H4 (cell line): ENCODE data around the gene CYP3A7. TPM values are rescaled to one million over a fixed set of nuclear protein-coding genes. Genes with fewer than 3 reads are reported as not detected.
"Not testable (repeated sequence)": the region's sequence is repeated elsewhere in the genome, so short reads cannot be mapped to it uniquely, and the experiment has no call there.

Experiments used
- DNase-seq: peaks from one replicate; pipeline ENCODE4 v3.0.0-alpha.2; 2015; ENCODE audit warnings: low spot score
- total RNA-seq: library from RNA; depleted of rRNA; stranded (reverse); fragments of >200 nt; shearing (Covaris generic); gene quantifications from 2 replicates; pipeline ENCODE4 v1.2.3, GENCODE V29; 2014; rRNA removed

Gene CYP3A7
- not detected in 2 replicates for total RNA-seq

GRCh38 chr7:99734987-99735386 is at the start of gene CYP3A7:
CYP3A7 (minus strand) TSS chr7:99735196; CDS start chr7:99735093, 103 bp downstream.
- DNase-seq = no peak

GRCh38 chr7:99784007-99784406 is 49.0 kb upstream of the CYP3A7 start, which contains the start of gene CYP3A4:
CYP3A4 (minus strand) TSS chr7:99784184; CDS start chr7:99784081, 103 bp downstream.
- DNase-seq = no peak

- DNase-seq = no peak
Observed at GRCh38 chr7:99782012-99782953, 47.3 kb upstream of the CYP3A7 start.

GRCh38 chr7:99780588-99780987 is 45.6 kb upstream of the CYP3A7 start:
- DNase-seq = no peak

GRCh38 chr7:99779949-99780348 is 45.0 kb upstream of the CYP3A7 start:
- no peak for DNase-seq

GRCh38 chr7:99778880-99779279 is 43.9 kb upstream of the CYP3A7 start:
- no peak for DNase-seq

GRCh38 chr7:99773395-99773794 is 38.4 kb upstream of the CYP3A7 start:
- DNase-seq = not testable (repeated sequence)

- DNase-seq = no peak
Observed at GRCh38 chr7:99772565-99772964, 37.6 kb upstream of the CYP3A7 start.

GRCh38 chr7:99769494-99769893 is 34.5 kb upstream of the CYP3A7 start:
- not testable (repeated sequence) for DNase-seq

- DNase-seq = no peak
Observed at GRCh38 chr7:99768471-99768870, 33.5 kb upstream of the CYP3A7 start.

- no peak for DNase-seq
Observed at GRCh38 chr7:99767662-99768061, 32.7 kb upstream of the CYP3A7 start.

GRCh38 chr7:99766484-99767099 is 31.6 kb upstream of the CYP3A7 start:
- no peak for DNase-seq

- DNase-seq = no peak
Observed at GRCh38 chr7:99764478-99764877, 29.5 kb upstream of the CYP3A7 start.

- DNase-seq = peak; percentile 18
Observed at GRCh38 chr7:99762680-99763327, 27.8 kb upstream of the CYP3A7 start.

GRCh38 chr7:99755085-99755484 is 20.1 kb upstream of the CYP3A7 start:
- no peak for DNase-seq

GRCh38 chr7:99752356-99752755 is 17.4 kb upstream of the CYP3A7 start:
- peak; percentile 14 for DNase-seq

- DNase-seq = not testable (repeated sequence)
Observed at GRCh38 chr7:99751322-99752052, 16.5 kb upstream of the CYP3A7 start.

- no peak for DNase-seq
Observed at GRCh38 chr7:99748846-99749579, 14.0 kb upstream of the CYP3A7 start.

GRCh38 chr7:99746915-99747314 is 11.9 kb upstream of the CYP3A7 start:
- DNase-seq = not testable (repeated sequence)

GRCh38 chr7:99745395-99745794 is 10.4 kb upstream of the CYP3A7 start:
- not testable (repeated sequence) for DNase-seq
